Measurements from ENCODE around the gene MEIS1. TPM values are rescaled to one million over a fixed set of nuclear protein-coding genes. Genes with fewer than 3 reads are reported as not detected.

Gene MEIS1
- total RNA-seq, 1 donor from 2014 or later: 46.7 TPM

DNA sequence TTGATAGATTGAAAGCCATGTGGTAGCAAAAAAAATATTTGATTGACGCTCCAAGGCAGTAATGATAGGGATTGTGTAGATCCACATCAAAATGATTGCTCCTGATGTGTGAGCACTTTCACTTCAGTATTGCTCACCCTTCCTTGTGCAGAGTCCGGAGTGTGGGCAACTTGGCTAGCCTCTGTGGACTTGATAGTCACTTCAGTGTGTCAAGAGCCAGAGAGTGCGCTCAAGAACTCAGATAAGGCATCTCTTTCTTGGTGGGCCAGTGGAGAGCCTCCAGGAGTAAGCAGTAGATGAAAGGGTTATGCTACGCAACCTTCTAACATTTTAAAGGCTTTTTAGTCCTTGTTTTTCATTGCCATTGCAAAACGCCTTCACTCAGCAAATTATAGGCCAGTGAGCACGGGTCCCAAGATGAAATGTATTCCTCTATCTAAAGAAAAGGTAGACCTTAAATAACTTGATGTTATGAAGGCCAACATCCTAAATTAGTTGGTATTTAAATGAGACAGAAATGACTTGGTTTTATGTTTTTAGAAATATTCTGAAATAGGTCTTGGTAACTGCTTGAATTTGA is 84.4 kb downstream of the MEIS1 start:
- Histone ChIP-seq H3K27ac (no peak overlapping the region), H3K27me3 (no peaks in the 10 kb centered on the region), H3K4me1 (no peaks in the 10 kb centered on the region), H3K4me3 (no peak overlapping the region), H3K9me3 (no peaks in the 10 kb centered on the region), H3K36me3 (peaks cover 0 to 3% of the 10 kb centered on the region in 2 donors)
- no peak for DNase-seq (ENCODE audit: low spot score in 2 of 2)
- TF ChIP-seq, protein P1, sequence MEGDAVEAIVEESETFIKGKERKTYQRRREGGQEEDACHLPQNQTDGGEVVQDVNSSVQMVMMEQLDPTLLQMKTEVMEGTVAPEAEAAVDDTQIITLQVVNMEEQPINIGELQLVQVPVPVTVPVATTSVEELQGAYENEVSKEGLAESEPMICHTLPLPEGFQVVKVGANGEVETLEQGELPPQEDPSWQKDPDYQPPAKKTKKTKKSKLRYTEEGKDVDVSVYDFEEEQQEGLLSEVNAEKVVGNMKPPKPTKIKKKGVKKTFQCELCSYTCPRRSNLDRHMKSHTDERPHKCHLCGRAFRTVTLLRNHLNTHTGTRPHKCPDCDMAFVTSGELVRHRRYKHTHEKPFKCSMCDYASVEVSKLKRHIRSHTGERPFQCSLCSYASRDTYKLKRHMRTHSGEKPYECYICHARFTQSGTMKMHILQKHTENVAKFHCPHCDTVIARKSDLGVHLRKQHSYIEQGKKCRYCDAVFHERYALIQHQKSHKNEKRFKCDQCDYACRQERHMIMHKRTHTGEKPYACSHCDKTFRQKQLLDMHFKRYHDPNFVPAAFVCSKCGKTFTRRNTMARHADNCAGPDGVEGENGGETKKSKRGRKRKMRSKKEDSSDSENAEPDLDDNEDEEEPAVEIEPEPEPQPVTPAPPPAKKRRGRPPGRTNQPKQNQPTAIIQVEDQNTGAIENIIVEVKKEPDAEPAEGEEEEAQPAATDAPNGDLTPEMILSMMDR (IDR thresholded peaks at IDR 0.05): no peak
- intact Hi-C loops (cut with DNase I): no loop called here

DNA sequence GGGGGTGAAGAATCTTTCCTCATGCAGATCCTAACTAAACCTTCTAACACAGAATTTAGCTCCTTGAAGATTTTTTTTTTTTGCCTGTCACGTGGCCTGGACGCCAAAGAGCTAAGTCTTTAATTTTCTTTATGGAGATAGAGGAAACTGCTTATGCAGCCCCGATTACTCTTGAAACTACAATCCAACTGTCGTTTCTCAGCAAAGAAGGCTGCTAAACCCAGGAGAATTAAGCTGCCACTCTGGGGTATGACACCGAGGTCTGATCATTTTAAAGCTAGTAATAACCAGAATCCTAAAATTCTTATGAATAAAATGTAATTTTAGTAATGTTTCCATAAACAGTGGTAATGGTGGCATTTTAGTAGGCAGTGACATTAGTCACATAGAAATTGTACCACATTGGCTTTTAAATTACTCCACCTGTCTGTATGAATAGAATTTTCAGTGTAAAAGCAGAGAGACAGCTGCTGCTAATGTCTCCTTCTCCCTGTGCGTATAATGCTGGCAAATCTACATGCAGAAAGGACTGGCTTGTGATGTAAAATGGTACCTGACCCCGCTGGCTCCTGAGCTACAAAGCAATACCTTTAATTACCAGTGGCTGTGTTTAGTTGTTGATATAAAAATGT is 86.5 kb downstream of the MEIS1 start:
- Histone ChIP-seq H3K4me1 (no peaks in the 10 kb centered on the region), H3K27me3 (no peaks in the 10 kb centered on the region), H3K4me3 (no peak overlapping the region), H3K27ac (no peak overlapping the region), H3K9me3 (no peaks in the 10 kb centered on the region), H3K36me3 (peaks cover 0 to 3% of the 10 kb centered on the region in 2 donors)
- no peak for DNase-seq (ENCODE audit: low spot score in 2 of 2)
- TF ChIP-seq, protein P1 (IDR thresholded peaks at IDR 0.05): no peak
- intact Hi-C loops (cut with DNase I): no loop called here

DNA sequence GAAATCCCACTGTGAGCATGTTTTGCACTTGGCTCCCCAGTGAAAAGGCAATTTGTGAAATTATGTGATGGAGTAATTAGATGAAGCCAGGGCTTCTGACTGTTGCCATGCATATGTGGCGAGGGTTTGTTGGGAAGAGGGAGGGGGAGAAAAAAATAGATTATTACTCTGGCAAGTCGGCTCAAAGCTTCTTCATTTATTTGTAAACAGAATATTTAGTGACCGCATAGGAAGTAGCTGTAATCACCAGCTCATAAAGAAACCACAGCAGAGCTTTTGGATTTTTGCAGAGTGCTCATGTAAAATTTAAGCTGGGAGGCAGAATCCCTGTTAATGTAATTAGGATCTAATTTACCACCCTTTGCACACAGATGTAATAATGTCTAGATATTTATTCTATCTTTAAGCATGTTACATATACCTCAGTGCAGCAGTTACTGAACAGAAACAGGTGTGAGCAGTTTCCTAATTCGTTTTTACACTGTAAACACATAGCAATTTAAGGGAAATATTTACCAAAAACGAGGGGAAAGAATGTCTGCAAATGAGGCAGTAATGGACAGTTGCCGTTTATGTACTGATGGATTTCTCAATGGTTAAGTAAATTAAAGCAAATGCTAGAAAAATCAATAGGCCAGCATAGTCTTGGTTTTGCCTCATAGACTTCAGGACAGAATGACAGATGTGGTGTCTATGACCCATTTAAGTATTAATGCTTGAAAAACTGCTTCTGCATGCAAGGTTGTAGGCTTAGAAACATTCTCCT is 87.9 kb downstream of the MEIS1 start:
- Histone ChIP-seq H3K36me3 (peaks cover 0 to 3% of the 10 kb centered on the region in 2 donors), H3K27me3 (no peaks in the 10 kb centered on the region), H3K27ac (no peak overlapping the region), H3K4me3 (no peak overlapping the region), H3K9me3 (no peaks in the 10 kb centered on the region), H3K4me1 (no peaks in the 10 kb centered on the region)
- TF ChIP-seq, protein P1 (IDR thresholded peaks at IDR 0.05): no peak
- DNase-seq (ENCODE audit: low spot score in 2 of 2): no peak
- intact Hi-C loops (cut with DNase I): no loop called here

DNA sequence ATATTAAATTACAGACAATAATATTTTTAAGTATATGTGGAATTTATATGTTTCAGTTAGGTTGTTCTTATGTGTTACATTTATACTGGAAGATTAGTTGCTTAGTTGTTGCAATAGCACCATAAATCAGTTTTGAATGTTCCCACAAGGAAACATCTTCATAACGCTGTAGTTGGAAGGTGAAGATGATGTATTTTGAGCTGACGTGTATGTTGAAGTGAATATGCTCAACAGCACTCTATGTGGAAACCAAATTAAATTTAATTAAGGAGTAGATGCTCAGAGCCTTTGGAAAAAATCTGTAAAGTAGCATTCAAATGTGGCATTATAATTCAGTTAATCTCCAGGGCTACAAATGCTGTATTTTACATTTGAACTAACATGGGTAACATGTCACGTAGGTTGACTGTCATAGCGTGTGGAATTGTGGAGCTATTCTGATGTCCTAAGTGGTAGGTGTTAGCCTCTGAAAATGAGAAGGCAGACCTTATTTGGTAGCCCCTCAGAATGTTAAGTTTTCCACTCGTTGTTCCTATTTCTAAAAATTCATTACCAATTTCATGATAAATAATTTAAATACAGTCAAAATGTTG is 88.5 kb downstream of the MEIS1 start:
- Histone ChIP-seq H3K27ac (no peak overlapping the region), H3K4me1 (no peaks in the 10 kb centered on the region), H3K27me3 (no peaks in the 10 kb centered on the region), H3K9me3 (no peaks in the 10 kb centered on the region), H3K36me3 (peaks cover 3% of the 10 kb centered on the region in 2 donors), H3K4me3 (no peak overlapping the region)
- intact Hi-C loops (cut with DNase I): no loop called here
- TF ChIP-seq, protein P1 (IDR thresholded peaks at IDR 0.05): no peak
- DNase-seq (ENCODE audit: low spot score in 2 of 2): no peak

DNA sequence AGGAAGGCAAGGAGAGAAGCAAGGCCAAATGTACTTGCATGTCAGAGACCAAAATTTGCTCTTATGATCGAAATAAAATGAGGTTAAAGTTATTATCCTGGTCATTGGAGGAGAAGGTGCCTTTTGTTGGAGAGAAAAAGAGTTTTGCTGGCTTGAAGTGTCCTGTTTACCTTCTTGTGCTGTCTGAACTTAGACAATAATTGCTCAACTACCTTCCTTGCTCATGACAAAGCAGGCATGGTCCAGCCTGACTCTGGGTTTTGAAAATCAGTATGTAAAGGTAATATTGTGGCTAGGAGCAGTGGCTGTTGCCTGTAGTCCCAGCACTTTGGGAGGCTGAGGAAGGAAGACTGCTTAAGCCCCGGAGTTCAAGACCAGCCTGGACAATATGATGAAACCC is 89.1 kb downstream of the MEIS1 start:
- Histone ChIP-seq H3K36me3 (peaks cover 3 to 8% of the 10 kb centered on the region in 2 donors), H3K4me3 (no peak overlapping the region), H3K4me1 (no peaks in the 10 kb centered on the region), H3K27ac (no peak overlapping the region), H3K9me3 (no peaks in the 10 kb centered on the region), H3K27me3 (no peaks in the 10 kb centered on the region)
- intact Hi-C loops (cut with DNase I): no loop called here
- no peak for DNase-seq (ENCODE audit: low spot score in 2 of 2)
- TF ChIP-seq, protein P1 (IDR thresholded peaks at IDR 0.05): no peak
